ENCODE results near the gene PRMT5.
"Not testable (repeated sequence)": the region's sequence is repeated elsewhere in the genome, so short reads cannot be mapped to it uniquely, and the experiment has no call there.

PRMT5 gene

DNA sequence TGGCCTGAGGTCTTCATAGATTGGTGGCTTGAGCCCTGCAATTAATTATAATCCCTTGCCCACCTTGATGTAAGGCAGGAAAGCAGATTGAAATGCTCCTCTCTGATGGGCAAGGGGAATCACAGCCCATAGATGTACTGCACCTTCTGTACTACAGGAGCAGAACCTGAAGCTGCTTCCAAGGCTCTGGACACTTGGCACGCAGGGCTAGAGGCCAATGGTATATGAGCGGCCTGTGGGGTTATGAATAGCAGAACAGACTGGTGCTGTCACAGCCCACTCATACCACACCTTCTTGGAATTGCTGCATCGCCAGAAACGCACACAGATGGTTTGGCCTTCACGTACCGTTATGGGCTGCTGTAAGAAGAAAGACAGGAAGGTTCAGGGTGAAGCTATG is 8.5 kb downstream of the PRMT5 start:
- TF ChIP-seq, protein P1, sequence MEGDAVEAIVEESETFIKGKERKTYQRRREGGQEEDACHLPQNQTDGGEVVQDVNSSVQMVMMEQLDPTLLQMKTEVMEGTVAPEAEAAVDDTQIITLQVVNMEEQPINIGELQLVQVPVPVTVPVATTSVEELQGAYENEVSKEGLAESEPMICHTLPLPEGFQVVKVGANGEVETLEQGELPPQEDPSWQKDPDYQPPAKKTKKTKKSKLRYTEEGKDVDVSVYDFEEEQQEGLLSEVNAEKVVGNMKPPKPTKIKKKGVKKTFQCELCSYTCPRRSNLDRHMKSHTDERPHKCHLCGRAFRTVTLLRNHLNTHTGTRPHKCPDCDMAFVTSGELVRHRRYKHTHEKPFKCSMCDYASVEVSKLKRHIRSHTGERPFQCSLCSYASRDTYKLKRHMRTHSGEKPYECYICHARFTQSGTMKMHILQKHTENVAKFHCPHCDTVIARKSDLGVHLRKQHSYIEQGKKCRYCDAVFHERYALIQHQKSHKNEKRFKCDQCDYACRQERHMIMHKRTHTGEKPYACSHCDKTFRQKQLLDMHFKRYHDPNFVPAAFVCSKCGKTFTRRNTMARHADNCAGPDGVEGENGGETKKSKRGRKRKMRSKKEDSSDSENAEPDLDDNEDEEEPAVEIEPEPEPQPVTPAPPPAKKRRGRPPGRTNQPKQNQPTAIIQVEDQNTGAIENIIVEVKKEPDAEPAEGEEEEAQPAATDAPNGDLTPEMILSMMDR (conservative IDR thresholded peaks at IDR 0.05; ENCODE audit: control insufficient read depth, insufficient read depth, low read depth, low read length) = no peak
- no peak overlapping the region for H3K4me3 ChIP-seq (ENCODE audit: control insufficient read depth, low read depth, low read length)
- no peak for DNase-seq (ENCODE audit: low read depth)

DNA sequence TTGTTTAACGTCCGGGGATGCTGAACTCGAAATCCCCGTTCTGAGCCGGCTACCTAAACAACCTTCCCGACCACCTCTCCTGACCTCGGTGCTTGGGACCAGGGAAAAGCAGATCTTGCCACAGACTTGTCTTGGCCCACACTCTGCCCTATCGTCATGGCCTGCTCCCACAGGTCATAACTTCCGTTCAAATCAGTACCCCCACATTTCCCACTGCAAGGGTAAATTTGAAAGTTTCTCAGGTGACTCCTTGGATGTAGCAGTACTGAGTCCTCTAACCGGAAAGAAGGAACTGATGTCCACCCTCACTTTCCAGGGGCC is 9.6 kb downstream of the PRMT5 start:
- TF ChIP-seq, protein P1 (conservative IDR thresholded peaks at IDR 0.05; ENCODE audit: control insufficient read depth, insufficient read depth, low read depth, low read length) = no peak
- DNase-seq (ENCODE audit: low read depth) = no peak
- H3K4me3 ChIP-seq (ENCODE audit: control insufficient read depth, low read depth, low read length) = peak overlapping the region; percentile 30

DNA sequence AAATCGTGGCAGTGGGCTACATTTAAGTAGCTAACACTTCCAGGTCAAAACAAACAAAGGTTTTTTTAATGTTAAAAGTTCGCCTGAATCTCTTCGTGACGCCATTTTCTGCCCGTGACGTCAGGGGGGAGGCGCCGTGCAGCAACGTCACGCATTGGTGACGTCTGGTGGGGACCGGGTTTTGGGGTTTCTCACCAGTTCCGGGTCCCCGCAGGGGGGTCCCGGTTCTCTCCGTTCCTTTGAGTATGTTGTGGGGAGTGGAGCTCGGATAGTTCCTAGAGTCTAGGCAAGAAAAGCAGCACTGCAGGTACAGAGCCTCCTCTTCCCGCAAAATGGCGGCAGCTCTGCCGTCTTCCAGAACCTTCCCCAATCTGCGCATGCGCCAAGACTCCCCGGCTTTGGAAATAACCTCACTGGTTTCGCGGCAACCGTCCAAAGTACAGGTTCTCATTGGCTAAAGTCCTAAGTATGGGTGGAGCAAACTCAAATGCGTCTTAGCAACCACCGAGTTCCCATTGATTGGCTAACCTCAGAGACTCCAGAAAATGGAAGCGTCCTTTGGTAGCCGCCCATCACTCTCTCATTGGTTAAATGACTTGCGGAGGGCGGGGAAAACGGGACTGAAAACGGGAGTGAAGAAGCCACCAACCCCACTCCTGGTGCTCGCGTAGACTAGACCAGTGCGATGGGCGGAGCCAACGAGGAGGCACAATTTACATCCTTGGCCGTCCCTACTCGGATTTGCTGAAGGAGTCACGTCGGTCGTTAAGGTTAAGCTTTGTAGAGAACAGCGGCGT is 10.2 kb downstream of the PRMT5 start, which contains the start of gene RBM23:
Gene RBM23, minus strand, starts transcription at position 346 of the 797 bp plus-strand sequence.
- peak within 1 kb of the TSS; percentile 97 for H3K4me3 ChIP-seq (ENCODE audit: control insufficient read depth, low read depth, low read length)
- TF ChIP-seq, protein P1 (conservative IDR thresholded peaks at IDR 0.05; ENCODE audit: control insufficient read depth, insufficient read depth, low read depth, low read length) = no peak
- DNase-seq (ENCODE audit: low read depth) = peak; percentile 100

DNA sequence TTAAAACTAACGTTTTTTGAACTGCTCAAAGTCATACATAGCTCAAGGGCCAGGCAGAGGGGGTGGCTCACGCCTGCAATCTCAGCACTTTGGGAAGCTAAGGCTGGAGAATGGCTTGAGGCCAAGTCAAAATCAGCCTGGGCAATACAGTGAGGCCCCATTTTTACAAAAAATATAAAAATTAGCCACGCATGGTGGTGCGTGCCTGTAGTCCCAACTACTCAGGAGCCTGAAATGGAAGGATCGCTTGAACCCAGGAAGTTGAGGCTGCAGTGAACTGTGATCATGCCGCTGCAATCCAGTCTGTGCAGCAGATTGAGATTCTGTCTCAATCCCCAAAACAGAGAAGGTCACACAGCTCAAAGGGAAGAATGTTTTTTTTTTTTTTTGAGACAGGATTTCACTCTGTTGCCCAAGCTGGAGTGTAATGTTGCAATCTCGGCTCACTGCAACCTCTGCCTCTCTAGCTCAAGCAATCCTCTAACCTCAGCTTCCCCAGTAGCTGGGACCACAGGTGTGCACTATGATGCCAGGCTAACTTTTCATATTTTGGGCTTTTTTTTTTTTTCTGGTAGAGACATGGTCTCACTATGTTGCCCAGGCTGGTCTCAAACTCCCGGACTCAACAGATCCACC is 13.2 kb downstream of the PRMT5 start:
- TF ChIP-seq, protein P1 (conservative IDR thresholded peaks at IDR 0.05; ENCODE audit: control insufficient read depth, insufficient read depth, low read depth, low read length) = no peak
- no peak overlapping the region for H3K4me3 ChIP-seq (ENCODE audit: control insufficient read depth, low read depth, low read length)
- peak; percentile 49 for DNase-seq (ENCODE audit: low read depth)

GRCh38 chr14:22914836-22915235 is 14.3 kb downstream of the PRMT5 start:
- not testable (repeated sequence) for DNase-seq (ENCODE audit: low read depth); H3K4me3 ChIP-seq (ENCODE audit: control insufficient read depth, low read depth, low read length)

DNA sequence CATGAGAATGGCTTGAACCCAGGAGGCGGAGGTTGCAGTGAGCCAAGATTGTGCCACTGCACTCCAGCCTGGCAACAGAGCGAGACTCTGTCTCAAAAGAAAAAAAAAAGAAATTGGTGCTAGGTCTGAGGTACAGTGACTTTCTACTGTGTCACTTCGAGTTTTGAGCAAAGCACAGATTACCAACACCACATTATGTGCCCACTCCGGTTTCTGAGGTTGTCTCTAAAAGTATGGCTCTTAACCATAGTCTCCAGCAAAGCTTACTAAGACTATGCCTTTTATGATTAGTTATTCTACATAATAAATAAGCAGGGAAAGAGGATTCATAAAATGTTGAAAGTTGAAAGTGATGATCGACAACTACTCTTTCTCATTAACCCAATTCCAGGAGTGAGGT is 18.3 kb downstream of the PRMT5 start:
- no peak for DNase-seq (ENCODE audit: low read depth)
- H3K4me3 ChIP-seq (ENCODE audit: control insufficient read depth, low read depth, low read length) = no peak overlapping the region
- TF ChIP-seq, protein P1 (conservative IDR thresholded peaks at IDR 0.05; ENCODE audit: control insufficient read depth, insufficient read depth, low read depth, low read length) = no peak

GRCh38 chr14:22908601-22909000 is 20.6 kb downstream of the PRMT5 start:
- H3K4me3 ChIP-seq (ENCODE audit: control insufficient read depth, low read depth, low read length) = no peak overlapping the region
- DNase-seq (ENCODE audit: low read depth) = peak; percentile 63
- TF ChIP-seq, protein P1 (conservative IDR thresholded peaks at IDR 0.05; ENCODE audit: control insufficient read depth, insufficient read depth, low read depth, low read length) = no peak

Data from fibroblast of mammary gland (primary cell).